GM06990 (cell line): Measurements from ENCODE around the gene ZZZ3.
"Not testable (repeated sequence)": the region's sequence is repeated elsewhere in the genome, so short reads cannot be mapped to it uniquely, and the experiment has no call there.

ENCODE experiments used
- DNase-seq: peaks from one replicate; pipeline ENCODE4 v3.0.0-alpha.2; 2011; ENCODE audit not compliant: insufficient read length; ENCODE audit errors: extremely low read depth
- H3K27me3 ChIP-seq: replicated peaks from 2 replicates; pipeline ENCODE4 v1.6.0; 2011; ENCODE audit warnings: low read length; ENCODE audit not compliant: control insufficient read depth, insufficient read depth
- H3K36me3 ChIP-seq: 2 replicates; pipeline ENCODE4 v1.5.1; 2011; ENCODE audit warnings: low read length; ENCODE audit not compliant: control insufficient read depth, insufficient read depth
- H3K4me3 ChIP-seq: replicated peaks from 2 replicates; pipeline ENCODE4 v1.5.1; 2011; ENCODE audit warnings: low read depth, mild to moderate bottlenecking, control low read depth, low read length
- CTCF ChIP-seq: IDR thresholded peaks from 2 replicates; pipeline ENCODE4 v1.5.1; 2011; ENCODE audit warnings: low read length, control low read depth, mild to moderate bottlenecking, inconsistent platforms; ENCODE audit not compliant: insufficient read depth, poor library complexity, severe bottlenecking

Gene ZZZ3

GRCh38 chr1:77655431-77655974 is 27.0 kb downstream of the ZZZ3 start:
- no peak for TF ChIP-seq CTCF

GRCh38 chr1:77652970-77653516 is 29.4 kb downstream of the ZZZ3 start:
- H3K4me3 ChIP-seq: no peak overlapping the region
- no peak for TF ChIP-seq CTCF
- no peaks in the 10 kb centered on the region for H3K27me3 ChIP-seq
- H3K36me3 ChIP-seq: no peaks in the 10 kb centered on the region; the same call in 1 of the 2 replicates
- DNase-seq: no peak

More at GRCh38 chr1:77655431-77655974, 27.0 kb downstream of the ZZZ3 start:
- peak; percentile 20 for DNase-seq
- Histone ChIP-seq H3K4me3 (no peak overlapping the region), H3K36me3 (no peaks in the 10 kb centered on the region; the same call in none of the 2 replicates), H3K27me3 (no peaks in the 10 kb centered on the region)

GRCh38 chr1:77652268-77652667 is 30.2 kb downstream of the ZZZ3 start:
- TF ChIP-seq CTCF: no peak
- no peak overlapping the region for H3K4me3 ChIP-seq
- H3K36me3 ChIP-seq: no peaks in the 10 kb centered on the region; the same call in 1 of the 2 replicates
- DNase-seq: no peak
- no peaks in the 10 kb centered on the region for H3K27me3 ChIP-seq

- DNase-seq: no peak
- no peak overlapping the region for H3K4me3 ChIP-seq
- TF ChIP-seq CTCF: no peak
- H3K27me3 ChIP-seq: no peaks in the 10 kb centered on the region
- H3K36me3 ChIP-seq: peaks cover 1% of the 10 kb centered on the region; the same call in 1 of the 2 replicates
Measured at GRCh38 chr1:77649127-77649526, 33.3 kb downstream of the ZZZ3 start.

- not testable (repeated sequence) for H3K4me3 ChIP-seq, H3K36me3 ChIP-seq, H3K27me3 ChIP-seq, DNase-seq
Measured at GRCh38 chr1:77646224-77646623, 36.2 kb downstream of the ZZZ3 start.

GRCh38 chr1:77643456-77643855 is 39.0 kb downstream of the ZZZ3 start:
- no peak for DNase-seq
- no peak overlapping the region for H3K4me3 ChIP-seq
- H3K36me3 ChIP-seq: peaks cover 1% of the 10 kb centered on the region; the same call in 1 of the 2 replicates
- no peaks in the 10 kb centered on the region for H3K27me3 ChIP-seq
- no peak for TF ChIP-seq CTCF
